Left cardiac atrium (tissue), 4 donors: ENCODE results near the gene LRTM1. TPM values are rescaled to one million over a fixed set of nuclear protein-coding genes. Genes with fewer than 3 reads are reported as not detected.
A peak's percentile ranks its signal among the peaks of the same experiment; 100 is the strongest.

Experiments
- ATAC-seq, 2 donors: fragments of 200-7000 bp; cut with Tn5 transposase; one replicate each; pipeline ENCODE4 v1.9.1; 2020; ENCODE audit warnings: mild to moderate bottlenecking in 2 of 2, moderate library complexity in 2 of 2
- DNase-seq: peaks from one replicate; pipeline ENCODE4 v3.0.0-alpha.2; 2020
- intact Hi-C, 2 donors: fragments of 100-400 bp; cut with DNase I; formaldehyde crosslinking; loops; one replicate each; pipeline versions ENCODE4 v1.14.1 to v1.15.1; 2022 to 2023
- total RNA-seq, 2 donors: library from RNA; stranded (reverse); fragmentation: NEBNext Ultra II Directional; extraction: Animal tissue kit (Norgen Biotek cat#: 25700); gene quantifications; one replicate each; pipeline ENCODE4 v1.2.1, GENCODE V29; 2021
- donor health status: DM: no; HTN: yes; CAD: no.
- donor health status: DM: no; HTN: yes; CAD: no; lungs with severe emphysema.
- donor health status: DM: yes; HTN: yes; CAD: no.
- donor health status: Dilated cardiomyopathy.

The LRTM1 gene
- total RNA-seq, 2 donors from 2014 or later: not detected

- intact Hi-C loops: no loop called here
- DNase-seq: no peak
- no peak for ATAC-seq
Observed at GRCh38 chr3:54901906-54902685, 25.8 kb downstream of the LRTM1 start.

DNA sequence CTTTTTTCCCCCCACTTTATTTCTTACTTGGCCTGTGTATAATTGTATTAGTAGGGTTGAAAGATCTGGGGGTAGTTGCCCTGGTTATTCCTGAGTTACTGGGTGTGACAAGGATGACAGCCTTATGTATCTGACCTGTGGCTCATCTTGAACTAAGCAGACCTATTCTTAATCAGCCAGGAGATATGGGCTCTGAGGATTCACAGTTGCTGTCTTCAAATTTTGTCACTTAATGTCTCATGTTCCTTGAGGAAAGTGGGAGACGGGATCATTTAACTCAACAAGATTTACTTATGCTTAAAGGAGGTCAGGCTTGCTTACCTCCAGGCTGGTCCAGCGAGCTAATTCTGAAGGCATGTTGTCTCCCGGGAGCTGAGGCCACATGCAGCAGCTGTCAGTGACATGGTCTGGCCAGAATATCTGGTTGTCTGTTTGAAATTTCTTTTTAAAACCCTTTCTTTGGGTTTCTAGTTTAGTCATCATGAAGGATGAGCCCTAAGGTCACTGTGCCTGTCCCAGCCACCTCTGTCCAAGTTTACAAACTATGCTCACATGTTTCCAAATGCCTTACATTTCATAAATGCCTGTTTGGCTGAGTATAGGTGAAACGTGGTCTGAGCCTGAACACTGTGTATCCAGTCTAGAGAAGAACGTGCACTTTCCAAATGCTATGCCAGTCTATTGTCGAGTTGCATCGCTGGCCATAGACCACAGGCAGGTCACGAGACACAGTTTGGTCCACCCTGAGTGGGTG, 26.8 kb downstream of the LRTM1 start:
- no peak for DNase-seq
- intact Hi-C loops: no loop called here
- peak; percentile 31 to 44 for ATAC-seq

- ATAC-seq (no peak), DNase-seq (no peak)
- intact Hi-C loops: no loop called here
Observed at GRCh38 chr3:54899273-54899672, 28.6 kb downstream of the LRTM1 start.

GRCh38 chr3:54897028-54897711, 30.7 kb downstream of the LRTM1 start:
- ATAC-seq (peak in 1 of 2 donors; percentile 38), DNase-seq (no peak)
- intact Hi-C loops: no loop called here

- ATAC-seq (no peak), DNase-seq (no peak)
- intact Hi-C loops: no loop called here
Observed at GRCh38 chr3:54895613-54896012, 32.2 kb downstream of the LRTM1 start.

- DNase-seq: no peak
- ATAC-seq: no peak
- intact Hi-C loops: no loop called here
Observed at GRCh38 chr3:54892168-54892567, 35.7 kb downstream of the LRTM1 start.

GRCh38 chr3:54891540-54891897, 36.3 kb downstream of the LRTM1 start:
- peak; percentile 96 to 97 for ATAC-seq
- DNase-seq: peak; percentile 82
- intact Hi-C loops: no loop called here

DNA sequence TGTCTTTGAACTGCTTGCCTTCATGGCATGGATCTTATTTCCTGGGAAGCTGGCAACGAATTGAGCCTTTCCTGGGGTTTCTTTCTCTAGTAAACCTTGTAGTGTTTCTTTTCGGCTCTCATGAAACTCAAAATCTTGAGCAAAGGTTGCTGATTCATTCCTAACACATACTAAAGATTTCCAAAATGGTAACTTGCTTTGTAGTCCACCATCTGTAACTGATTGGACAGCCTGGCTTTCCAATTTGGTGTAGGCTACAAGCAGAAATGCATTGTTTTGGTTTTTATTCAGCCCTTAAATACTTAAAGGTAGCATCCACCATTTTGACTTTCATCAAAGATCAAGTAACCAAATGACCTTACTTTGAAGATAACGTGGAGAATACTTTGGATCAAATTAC, 38.1 kb downstream of the LRTM1 start:
- intact Hi-C loops: no loop called here
- DNase-seq: no peak
- ATAC-seq: no peak

DNA sequence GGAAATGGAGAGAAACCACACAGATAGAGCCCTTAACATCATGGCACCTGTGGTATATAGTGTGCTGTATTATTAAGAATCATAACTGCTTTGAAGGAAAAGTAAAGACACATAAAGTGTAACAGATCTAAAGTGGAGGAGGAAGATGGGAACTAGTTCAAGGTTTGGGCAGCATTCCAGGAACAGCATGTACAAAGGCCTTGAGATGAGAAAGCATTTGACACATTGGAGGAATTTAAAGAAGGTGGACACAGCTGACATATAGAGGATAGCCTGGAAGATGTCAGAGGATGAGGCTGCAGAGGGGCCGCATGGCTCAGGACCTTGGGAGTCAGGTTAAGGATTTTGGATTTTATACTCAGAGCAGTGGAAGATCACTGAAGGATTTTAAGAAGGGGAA, 39.0 kb downstream of the LRTM1 start:
- intact Hi-C loops: no loop called here
- ATAC-seq (no peak), DNase-seq (no peak)

DNA sequence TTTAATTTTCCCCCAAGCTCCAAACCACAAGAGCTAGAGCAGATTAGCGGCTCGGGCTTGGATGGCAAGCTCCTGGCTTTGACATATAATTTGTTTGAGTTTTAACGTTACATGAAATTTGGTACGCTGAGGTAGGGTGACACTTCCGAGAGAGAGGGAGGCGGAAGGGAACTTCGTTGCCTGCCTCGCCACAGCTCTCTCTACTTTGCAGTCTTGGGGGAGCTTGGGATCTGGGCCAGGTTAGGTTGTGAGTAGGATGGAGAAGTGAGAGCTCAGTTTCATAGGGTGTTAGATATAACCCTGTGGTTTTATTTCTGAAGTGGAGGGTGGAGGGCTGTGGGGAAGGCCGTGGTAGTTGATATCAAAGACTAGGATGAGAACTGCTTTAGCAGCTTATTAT, 39.7 kb downstream of the LRTM1 start:
- ATAC-seq (no peak), DNase-seq (no peak)
- intact Hi-C loops: no loop called here

DNA sequence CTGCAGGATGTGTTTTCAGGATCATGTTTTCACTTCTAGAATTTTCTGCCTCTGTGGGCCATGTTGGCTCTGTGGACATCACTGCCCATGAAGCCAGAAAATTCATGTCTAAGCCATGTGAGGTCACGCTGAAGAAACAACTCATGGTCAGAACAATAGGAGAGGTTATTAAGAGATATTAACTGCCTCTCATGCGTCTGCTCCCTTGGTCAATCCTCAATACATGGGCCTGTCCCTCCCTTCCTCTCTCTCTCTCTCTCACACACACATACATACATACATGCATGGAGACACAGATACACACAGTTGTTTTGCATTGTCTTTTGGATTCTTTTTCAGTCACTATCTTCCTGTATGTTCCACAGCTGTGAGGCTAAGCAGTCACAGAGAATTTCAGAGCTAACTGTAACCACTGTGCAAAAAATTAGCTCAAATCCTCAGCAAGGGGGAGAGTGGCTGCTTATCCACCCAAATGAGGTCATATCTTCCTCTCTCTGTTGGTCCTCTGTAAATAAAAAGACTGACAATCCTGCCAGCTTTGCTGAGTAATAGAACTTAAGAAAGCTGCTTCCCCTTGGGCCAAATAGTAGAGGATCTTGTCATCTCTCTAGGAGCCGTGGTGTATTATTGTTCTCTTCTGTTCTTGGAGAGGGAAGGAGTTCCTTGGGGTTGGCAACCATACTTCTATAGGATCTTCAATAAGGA, 45.6 kb downstream of the LRTM1 start:
- intact Hi-C loops: no loop called here

DNA sequence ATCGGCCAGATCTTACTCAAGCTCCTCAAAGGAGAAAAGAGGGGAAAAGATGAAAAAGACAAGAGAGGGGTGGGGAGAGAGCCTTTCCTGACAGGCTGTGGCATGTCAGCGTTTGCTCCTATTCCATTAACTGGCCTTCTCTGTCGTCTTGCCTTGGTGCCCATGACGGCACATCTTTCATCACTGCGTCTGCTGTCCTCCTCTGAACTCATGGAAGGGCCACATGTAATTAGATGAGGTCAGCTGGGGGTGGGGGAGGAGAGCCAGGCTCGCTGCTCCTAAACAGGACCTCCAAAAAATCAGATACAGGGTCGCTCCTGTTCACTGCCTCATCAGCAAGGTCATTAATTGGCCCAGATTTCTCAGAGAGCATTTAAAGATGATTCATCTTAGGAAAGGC, 49.7 kb downstream of the LRTM1 start:
- DNase-seq (no peak), ATAC-seq (no peak)
- intact Hi-C loops: loop anchor here in 1 of 2 donors (10.0 kb wide), 1 partner anchor 297 kb away; no protein-coding TSS in a partner anchor

More for the DNA sequence above, 45.6 kb downstream of the LRTM1 start:
- peak; percentile 63 to 95 for ATAC-seq
- DNase-seq: no peak

GRCh38 chr3:54877730-54878129, 50.1 kb downstream of the LRTM1 start:
- intact Hi-C loops: loop anchor here in 1 of 2 donors (10.0 kb wide), 1 partner anchor 297 kb away; no protein-coding TSS in a partner anchor
- DNase-seq: no peak
- ATAC-seq: no peak

GRCh38 chr3:54876694-54877093, 51.2 kb downstream of the LRTM1 start:
- ATAC-seq (no peak), DNase-seq (no peak)
- intact Hi-C loops: loop anchor here in 1 of 2 donors (10.0 kb wide), 1 partner anchor 298 kb away; no protein-coding TSS in a partner anchor

- no peak for ATAC-seq
- intact Hi-C loops: loop anchor here in 1 of 2 donors (10.0 kb wide), 1 partner anchor 299 kb away; no protein-coding TSS in a partner anchor
- no peak for DNase-seq
Observed at GRCh38 chr3:54875596-54876268, 52.1 kb downstream of the LRTM1 start.

DNA sequence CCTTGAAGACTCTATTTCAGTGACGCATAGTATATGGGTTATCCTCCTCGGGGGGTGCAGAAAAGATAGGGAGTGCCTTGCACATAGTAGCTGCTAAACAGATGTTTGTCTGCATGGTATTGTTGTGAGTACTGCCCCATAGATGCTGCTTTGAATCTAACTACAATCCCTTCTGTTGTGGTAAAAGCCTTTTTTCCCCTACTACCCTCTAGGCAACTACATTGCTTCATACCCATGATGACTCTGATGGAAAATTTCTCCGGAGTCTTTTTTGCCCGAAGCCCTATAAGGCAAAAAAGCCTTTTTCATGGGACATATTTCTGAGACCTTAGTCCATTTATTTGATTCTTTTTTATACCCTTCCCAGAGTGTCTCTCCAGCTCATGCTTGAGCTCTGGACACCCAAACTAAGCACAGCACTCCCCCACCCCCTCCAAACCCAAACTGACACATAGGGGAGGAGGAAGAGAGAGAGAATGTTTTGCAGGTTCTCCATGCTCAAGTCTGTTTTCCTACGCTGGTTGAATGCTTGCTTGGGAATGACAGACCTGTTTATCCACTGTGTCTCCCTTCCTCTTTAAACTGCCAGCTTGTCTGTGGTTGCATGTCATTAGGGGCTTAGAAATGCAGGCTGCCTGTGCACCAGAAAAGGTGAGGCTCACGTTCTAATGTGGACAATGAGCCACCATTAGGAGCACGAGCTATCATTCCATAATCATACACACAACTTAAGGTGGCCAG, 52.9 kb downstream of the LRTM1 start:
- no peak for ATAC-seq
- intact Hi-C loops: loop anchor here in 1 of 2 donors (10.0 kb wide), 1 partner anchor 300 kb away; no protein-coding TSS in a partner anchor
- DNase-seq: no peak

GRCh38 chr3:54873059-54874010, 54.5 kb downstream of the LRTM1 start:
- DNase-seq: no peak
- ATAC-seq: no peak
- intact Hi-C loops: loop anchor here in 1 of 2 donors (10.0 kb wide), 1 partner anchor 301 kb away; no protein-coding TSS in a partner anchor
